22Rv1 (cell line): ENCODE results near the gene SETSIP.

Experiments used
- H3K27ac ChIP-seq: fragments of 450-650 bp; 2 replicates; pipeline ENCODE4 v1.5.1; 2017
- CTCF ChIP-seq: fragments of 450-650 bp; IDR thresholded peaks from 2 replicates; pipeline ENCODE4 v1.5.1; 2017; ENCODE audit warnings: mild to moderate bottlenecking
- ZFX ChIP-seq: fragments of 450-650 bp; IDR thresholded peaks from 2 replicates; pipeline ENCODE4 v1.6.1; 2017; ENCODE audit warnings: antibody characterized with exemption, borderline replicate concordance

The SETSIP gene

DNA sequence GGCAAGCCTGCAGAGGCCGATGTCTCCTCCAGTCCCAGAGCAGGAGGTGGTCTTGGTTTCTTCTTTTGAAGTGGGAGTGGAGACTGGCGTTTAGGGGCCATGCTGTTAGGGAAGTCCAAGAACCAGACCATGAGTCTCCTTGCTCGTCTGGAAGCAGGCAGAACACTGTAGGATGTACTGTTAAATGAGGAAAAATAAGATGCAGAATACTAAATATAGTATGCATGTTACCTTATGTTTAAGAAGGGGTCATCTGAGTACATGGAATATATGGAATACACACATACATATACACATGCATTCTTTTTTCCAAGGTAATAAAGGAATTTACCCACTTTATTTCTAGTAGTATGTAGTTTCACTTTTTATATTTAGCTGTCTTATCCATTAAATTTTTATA, at the start of gene SETSIP:
SETSIP (minus strand) TSS at position 101 of the 400 bp plus-strand sequence; CDS start at position 101, 0 bp downstream.
- H3K27ac ChIP-seq = no peak within 1 kb of the TSS
- no peak for TF ChIP-seq ZFX
- no peak for TF ChIP-seq CTCF

DNA sequence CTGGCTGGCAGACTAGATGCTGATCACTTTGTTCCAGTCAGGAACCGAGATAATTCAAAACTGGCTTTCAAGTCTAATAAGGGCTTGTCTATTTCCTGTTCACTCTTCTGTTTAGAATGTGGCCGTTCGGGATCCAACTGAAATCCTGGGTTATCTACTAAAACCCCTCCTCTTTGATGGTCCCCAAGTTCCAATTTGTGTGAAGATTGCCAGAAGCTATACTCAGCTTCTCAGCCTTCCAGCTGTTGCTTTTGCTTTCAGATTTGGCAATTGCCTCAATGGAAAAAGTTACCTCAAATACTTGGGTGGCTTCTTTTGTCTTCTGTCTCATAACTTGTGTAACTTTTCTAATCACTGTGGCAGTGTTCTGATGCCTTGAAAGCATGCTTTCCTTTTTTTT, 48.7 kb upstream of the SETSIP start:
- TF ChIP-seq CTCF = no peak
- TF ChIP-seq ZFX = no peak
- no peak overlapping the region for H3K27ac ChIP-seq

DNA sequence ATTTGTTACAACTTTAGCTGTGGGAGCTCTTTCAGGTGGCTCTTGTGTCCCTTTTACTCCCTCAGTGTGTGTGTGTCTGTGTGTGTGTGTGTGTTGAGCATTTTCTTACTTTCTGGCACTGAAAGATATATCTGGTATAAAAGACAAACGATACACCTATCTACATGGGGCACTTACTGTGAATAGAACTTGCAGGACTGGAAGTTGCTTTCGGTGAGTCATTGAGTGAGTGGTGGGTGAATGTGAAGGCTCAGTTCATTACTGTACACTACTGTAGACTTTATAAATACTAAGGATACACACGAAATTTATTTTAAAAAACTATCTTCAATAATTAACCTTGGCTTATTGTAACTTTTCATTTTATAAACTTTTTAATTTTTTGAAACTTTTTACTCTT, 43.6 kb upstream of the SETSIP start:
- no peak overlapping the region for H3K27ac ChIP-seq
- TF ChIP-seq CTCF (no peak), ZFX (no peak)

GRCh38 chr1:92117526-92117925, 42.3 kb upstream of the SETSIP start:
- no peak overlapping the region for H3K27ac ChIP-seq
- TF ChIP-seq ZFX (no peak), CTCF (no peak)

DNA sequence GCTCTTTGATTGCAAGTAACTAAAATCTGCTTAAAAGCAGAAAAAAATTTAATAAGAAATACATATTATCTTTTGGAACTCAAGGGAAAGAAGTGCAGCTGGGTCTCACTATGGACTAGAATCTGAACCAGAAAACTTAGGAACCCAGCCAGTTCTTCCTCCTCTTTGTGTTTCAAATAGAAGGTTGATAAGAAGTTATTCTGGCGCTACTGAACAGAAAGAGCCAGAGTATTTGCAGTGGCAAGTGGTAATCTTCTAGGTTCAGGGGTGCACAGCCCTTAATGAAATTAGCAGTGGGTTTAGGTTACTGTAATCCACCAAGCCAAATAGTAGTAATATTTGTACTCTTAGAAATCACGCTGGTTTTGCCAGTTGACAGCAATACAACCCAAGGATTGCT, 33.4 kb upstream of the SETSIP start:
- TF ChIP-seq ZFX (no peak), CTCF (no peak)
- no peak overlapping the region for H3K27ac ChIP-seq

GRCh38 chr1:92105546-92106081, 30.4 kb upstream of the SETSIP start:
- peak overlapping the region; percentile 22; the same call in 1 of the 2 replicates for H3K27ac ChIP-seq
- TF ChIP-seq CTCF (no peak), ZFX (no peak)

DNA sequence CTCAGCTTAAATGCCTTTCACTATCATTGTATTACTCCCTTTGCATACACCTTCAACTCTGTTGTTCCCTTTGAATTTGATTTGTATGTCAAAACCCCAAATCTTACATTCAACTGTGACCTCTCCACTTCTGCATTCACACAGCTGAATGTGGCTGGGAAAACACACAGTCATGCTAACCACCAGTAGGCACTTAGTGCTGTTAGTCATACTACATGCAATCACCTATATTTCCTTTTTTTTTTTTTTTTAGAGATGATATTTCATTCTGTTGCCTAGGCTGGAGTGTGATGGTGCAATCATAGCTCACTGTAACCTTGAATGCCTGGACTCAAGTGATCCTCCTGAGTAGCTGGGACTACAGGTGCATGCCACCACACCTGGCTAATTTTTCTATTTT, 21.1 kb upstream of the SETSIP start:
- H3K27ac ChIP-seq = no peak overlapping the region
- TF ChIP-seq CTCF (no peak), ZFX (no peak)
